Left ventricle myocardium inferior (tissue), 1 donor: ENCODE measurements around the gene GDF7. TPM values are rescaled to one million over a fixed set of nuclear protein-coding genes. Genes with fewer than 3 reads are reported as not detected.

ENCODE experiments used
- DNase-seq: peaks from one replicate; pipeline ENCODE4 v3.0.0-alpha.2; 2020
- H3K27ac ChIP-seq: fragments of 200-600 bp; replicated peaks from 2 replicates; pipeline ENCODE4 v1.8.0; 2021
- H3K27me3 ChIP-seq: fragments of 200-600 bp; 2 replicates; pipeline ENCODE4 v1.8.0; 2021; ENCODE audit warnings: low read depth
- H3K36me3 ChIP-seq: fragments of 200-600 bp; 2 replicates; pipeline ENCODE4 v1.8.0; 2021
- H3K4me1 ChIP-seq: fragments of 200-600 bp; 2 replicates; pipeline ENCODE4 v1.8.0; 2021
- H3K4me3 ChIP-seq: fragments of 200-600 bp; 2 replicates; pipeline ENCODE4 v1.8.0; 2021; ENCODE audit warnings: mild to moderate bottlenecking, moderate library complexity
- H3K9me3 ChIP-seq: fragments of 200-600 bp; replicated peaks from 2 replicates; pipeline ENCODE4 v1.8.0; 2021
- intact Hi-C: fragments of 100-400 bp; cut with micrococcal nuclease; formaldehyde crosslinking; loops from one replicate; pipeline ENCODE4 v1.11.0; 2022
- total RNA-seq: library from RNA; stranded (reverse); fragmentation: NEBNext Ultra II Directional; extraction: Animal tissue kit (Norgen Biotek cat#: 25700); gene quantifications from one replicate; pipeline ENCODE4 v1.2.1, GENCODE V29; 2021
- TF ChIP-seq, protein P1 (sequence below): fragments of 200-600 bp; IDR thresholded peaks from 2 replicates; pipeline ENCODE4 v1.8.0; 2021; ENCODE audit warnings: antibody characterized with exemption, mild to moderate bottlenecking, borderline replicate concordance
- donor health status: DM: no; HTN: yes; CAD: no; lungs with severe emphysema.

The GDF7 gene
- total RNA-seq, 1 donor from 2014 or later, result 0.58 TPM

DNA sequence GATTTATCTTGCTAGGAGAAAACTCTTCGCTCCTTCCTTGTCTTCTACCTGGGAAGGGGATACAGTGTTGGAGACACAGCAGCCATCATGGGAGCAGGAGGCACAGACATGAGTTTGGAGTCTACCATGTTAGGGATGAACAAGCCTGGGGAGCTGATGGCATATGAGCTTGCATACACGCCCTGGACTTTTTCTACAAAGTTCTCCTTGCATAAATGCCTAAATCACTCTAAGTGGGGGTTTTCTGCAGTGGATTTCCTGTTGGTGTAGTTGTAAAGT, 12.5 kb upstream of the GDF7 start:
- H3K4me1 ChIP-seq, result peaks cover 20% of the 10 kb centered on the region
- H3K9me3 ChIP-seq, result no peaks in the 10 kb centered on the region
- no peaks in the 10 kb centered on the region for H3K36me3 ChIP-seq
- TF ChIP-seq, protein P1, sequence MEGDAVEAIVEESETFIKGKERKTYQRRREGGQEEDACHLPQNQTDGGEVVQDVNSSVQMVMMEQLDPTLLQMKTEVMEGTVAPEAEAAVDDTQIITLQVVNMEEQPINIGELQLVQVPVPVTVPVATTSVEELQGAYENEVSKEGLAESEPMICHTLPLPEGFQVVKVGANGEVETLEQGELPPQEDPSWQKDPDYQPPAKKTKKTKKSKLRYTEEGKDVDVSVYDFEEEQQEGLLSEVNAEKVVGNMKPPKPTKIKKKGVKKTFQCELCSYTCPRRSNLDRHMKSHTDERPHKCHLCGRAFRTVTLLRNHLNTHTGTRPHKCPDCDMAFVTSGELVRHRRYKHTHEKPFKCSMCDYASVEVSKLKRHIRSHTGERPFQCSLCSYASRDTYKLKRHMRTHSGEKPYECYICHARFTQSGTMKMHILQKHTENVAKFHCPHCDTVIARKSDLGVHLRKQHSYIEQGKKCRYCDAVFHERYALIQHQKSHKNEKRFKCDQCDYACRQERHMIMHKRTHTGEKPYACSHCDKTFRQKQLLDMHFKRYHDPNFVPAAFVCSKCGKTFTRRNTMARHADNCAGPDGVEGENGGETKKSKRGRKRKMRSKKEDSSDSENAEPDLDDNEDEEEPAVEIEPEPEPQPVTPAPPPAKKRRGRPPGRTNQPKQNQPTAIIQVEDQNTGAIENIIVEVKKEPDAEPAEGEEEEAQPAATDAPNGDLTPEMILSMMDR, result no peak
- H3K27ac ChIP-seq, result no peak overlapping the region
- DNase-seq, result no peak
- intact Hi-C loops, result no loop called here
- peaks cover 36% of the 10 kb centered on the region for H3K27me3 ChIP-seq
- H3K4me3 ChIP-seq, result no peak overlapping the region

DNA sequence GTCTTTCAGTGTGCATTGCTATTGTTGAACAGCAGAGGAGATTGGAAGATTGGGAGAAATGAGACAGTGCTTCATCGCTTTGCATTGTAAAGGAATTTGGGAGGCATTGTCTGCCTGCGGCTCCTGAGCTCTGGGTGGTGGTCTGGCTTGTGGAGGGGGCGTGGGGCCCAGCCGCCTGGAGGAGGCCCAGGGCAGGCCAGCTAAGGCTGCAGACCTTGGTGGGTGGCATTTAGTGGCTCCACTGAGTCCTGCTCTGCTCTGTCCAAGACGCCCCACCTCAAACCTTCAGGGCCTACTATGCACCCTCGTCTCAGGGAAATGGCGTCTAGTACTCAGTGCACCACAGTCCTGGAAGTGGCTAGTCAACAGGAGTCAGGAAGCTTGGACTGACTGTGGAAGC, 10.4 kb upstream of the GDF7 start:
- peaks cover 3% of the 10 kb centered on the region for H3K4me1 ChIP-seq
- no peak overlapping the region for H3K4me3 ChIP-seq
- H3K36me3 ChIP-seq, result no peaks in the 10 kb centered on the region
- intact Hi-C loops, result no loop called here
- TF ChIP-seq, protein P1, result no peak
- no peak for DNase-seq
- peaks cover 56% of the 10 kb centered on the region for H3K27me3 ChIP-seq
- no peak overlapping the region for H3K27ac ChIP-seq
- no peaks in the 10 kb centered on the region for H3K9me3 ChIP-seq

DNA sequence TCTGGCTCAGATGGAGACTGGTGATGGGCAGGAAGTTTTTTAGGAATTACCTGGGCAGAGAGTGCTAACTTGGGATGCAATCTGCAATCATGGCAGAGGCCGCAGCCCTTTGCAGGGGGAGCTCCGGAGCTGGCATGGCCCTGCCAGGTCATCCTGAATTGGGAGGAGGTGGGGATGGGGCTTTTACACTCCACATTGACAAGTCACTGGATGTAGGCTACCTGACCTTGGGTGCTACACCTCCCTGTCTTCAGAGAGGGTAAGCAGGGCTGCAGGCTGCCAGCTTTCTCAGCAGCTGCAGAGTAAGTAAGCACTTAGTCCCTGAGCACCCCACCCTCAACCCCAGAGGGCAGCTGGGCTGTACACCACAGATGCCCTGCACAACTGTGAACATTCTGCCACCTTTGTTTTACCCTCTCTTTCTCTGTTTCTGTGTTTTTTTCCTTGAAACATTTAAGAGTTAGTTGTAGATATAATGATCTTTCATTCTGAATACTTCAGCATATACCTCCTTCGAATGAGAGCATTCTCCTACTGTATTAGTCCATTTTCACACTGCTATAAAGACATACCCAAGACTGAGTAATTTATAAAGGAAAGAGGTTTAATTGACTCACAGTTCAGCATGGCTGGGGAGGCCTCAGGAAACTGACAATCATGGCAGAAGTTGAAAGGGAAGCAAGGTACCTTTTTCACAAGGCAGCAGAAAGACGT, 9.3 kb upstream of the GDF7 start:
- intact Hi-C loops, result no loop called here
- H3K9me3 ChIP-seq, result no peaks in the 10 kb centered on the region
- TF ChIP-seq, protein P1, result no peak
- H3K4me3 ChIP-seq, result no peak overlapping the region
- H3K36me3 ChIP-seq, result no peaks in the 10 kb centered on the region
- no peaks in the 10 kb centered on the region for H3K4me1 ChIP-seq
- no peak overlapping the region for H3K27ac ChIP-seq
- DNase-seq, result no peak
- peaks cover 67% of the 10 kb centered on the region for H3K27me3 ChIP-seq

DNA sequence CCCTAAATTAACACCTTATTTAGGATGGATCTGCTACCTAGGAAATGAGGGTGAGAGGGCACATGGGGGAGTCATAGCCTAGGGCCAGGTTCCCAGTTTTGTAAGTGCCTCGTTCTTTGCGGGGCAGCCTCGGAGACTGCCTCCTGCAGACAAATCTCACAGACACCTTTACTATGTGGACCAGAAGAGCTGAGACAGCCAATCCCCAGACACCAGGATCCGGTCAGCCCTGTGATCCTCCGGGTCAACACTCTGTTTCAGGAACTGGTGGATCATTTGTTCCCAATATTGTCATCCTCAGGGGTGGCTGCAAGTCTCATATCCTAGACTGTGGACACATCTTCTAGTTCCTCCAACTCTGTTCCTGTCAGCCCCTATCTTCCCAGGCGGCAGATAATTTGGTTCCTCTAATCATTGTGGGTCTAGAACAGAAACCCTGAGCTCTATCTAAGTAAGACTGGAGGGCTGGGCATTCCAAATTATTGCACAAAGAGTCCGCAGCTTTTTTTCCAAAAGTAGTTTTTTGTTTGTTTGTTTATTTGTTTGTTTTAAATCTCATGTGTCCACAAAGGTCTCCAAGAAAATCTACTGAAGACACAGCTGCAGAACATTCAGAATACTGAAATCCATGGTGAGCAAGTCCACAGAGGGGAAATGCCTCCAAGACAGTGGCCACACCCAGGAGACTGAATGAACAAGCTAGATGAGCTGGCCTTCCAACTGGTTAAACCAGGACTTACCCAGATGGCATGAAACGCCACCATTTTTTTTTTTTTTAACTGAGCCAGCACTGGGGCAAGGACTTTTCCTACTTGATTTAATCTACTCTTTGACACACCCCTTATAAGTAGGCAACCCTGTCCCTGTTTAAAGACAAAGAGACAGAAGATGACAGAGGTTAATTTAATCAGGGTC, 6.2 kb upstream of the GDF7 start:
- H3K4me1 ChIP-seq, result peaks cover 8% of the 10 kb centered on the region
- DNase-seq, result no peak
- H3K4me3 ChIP-seq, result no peak overlapping the region
- TF ChIP-seq, protein P1, result no peak
- H3K36me3 ChIP-seq, result no peaks in the 10 kb centered on the region
- H3K9me3 ChIP-seq, result no peaks in the 10 kb centered on the region
- H3K27ac ChIP-seq, result no peak overlapping the region
- H3K27me3 ChIP-seq, result peaks cover 93% of the 10 kb centered on the region
- intact Hi-C loops, result loop anchor here (2.0 kb wide), 1 partner anchor 302 kb away; no protein-coding TSS in a partner anchor

DNA sequence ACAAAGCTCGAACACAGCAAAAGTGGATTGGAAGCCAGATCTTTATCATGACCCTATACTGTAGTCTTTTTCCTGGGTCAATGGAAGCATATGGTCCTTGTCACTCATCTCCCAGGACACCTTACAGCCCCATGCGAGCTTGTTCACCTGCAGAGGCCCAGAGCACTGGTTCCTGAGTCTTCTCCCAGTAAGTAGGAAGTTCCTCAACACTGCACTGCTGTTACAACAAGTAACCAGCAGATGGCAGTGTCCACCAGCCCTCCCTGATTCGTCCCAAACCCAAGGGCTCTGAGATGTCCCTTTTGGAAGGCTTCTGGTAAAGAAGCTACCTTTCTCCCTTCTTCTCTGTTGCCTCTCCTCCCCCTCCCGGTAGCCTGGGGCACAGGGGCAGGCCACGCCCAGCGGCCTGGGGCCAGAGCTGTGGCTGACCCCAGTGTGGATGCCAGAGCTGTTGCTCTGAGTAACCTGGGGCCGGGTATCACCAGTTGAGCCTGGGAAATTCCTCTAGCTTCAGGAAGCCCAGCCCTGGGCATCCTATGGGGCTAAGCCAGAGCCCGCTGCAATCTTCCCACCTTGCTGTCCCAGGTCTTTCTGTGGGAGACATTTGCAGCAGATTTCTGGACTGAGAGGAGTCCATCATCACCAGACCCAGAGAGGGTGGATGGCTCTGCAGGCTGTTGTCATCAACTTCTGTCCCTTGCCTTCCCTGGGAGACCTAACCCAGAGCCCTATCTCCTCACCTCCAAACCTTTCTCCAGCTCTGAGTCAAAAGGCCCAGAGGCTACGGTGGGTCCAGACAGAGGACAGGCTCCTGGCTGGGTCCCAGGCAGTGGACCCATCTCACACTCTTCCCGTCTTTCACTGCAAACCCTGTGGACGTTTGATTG, 5.3 kb upstream of the GDF7 start:
- DNase-seq, result no peak
- TF ChIP-seq, protein P1, result peak; percentile 98
- Histone ChIP-seq H3K4me3 (no peak overlapping the region), H3K27me3 (peaks cover 96% of the 10 kb centered on the region), H3K27ac (no peak overlapping the region), H3K36me3 (no peaks in the 10 kb centered on the region), H3K9me3 (no peaks in the 10 kb centered on the region), H3K4me1 (peaks cover 17% of the 10 kb centered on the region)
- intact Hi-C loops, result loop anchor here (2.0 kb wide), 1 partner anchor 301 kb away; no protein-coding TSS in a partner anchor
